ENCODE results near the gene FAM185A.
"Not testable (repeated sequence)": the region's sequence is repeated elsewhere in the genome, so short reads cannot be mapped to it uniquely, and the experiment has no call there.

Gene FAM185A

GRCh38 chr7:102748605-102749444 is at the start of gene FAM185A:
Gene FAM185A, plus strand, starts transcription at chr7:102748999. Its CDS starts 209 bp downstream, at chr7:102749208.
- peak; percentile 72 to 90 (median 90) for DNase-seq (ENCODE audit: low read depth in 3 of 3)

DNA sequence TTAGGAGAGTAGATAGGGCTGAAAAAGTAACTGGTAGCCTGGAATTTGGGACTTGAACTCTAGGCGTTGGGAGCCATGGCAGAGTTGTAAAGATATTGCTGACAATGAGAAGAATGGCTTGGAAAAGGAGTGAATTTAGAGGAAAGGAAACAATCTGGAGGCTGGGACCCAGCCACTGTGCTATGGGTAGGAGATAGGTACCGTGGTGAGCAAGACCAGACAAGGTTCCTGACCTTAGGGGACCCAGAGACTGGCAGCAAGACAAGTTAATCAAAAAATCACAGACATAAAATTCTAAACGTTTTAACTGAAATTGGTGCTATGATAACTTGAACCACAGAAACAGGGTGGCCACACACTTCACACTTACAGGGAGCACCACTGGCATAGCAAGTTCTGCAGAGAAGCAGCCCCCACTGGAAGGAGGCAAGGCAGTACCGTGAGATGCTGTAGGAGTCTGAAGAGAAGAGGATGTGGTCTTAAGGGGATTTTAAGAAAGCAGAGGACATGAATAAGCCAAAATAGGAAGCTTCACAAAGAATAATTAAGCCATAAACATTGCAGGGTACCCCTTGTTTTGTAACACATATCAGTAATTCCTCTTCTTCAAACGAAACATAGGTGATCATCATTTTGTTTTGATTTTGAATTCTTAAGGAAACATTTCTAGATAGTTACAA is 35.6 kb upstream of the FAM185A start:
- not testable (repeated sequence) for DNase-seq (ENCODE audit: low read depth in 3 of 3)

- DNase-seq (ENCODE audit: low read depth in 3 of 3): not testable (repeated sequence)
Observed at GRCh38 chr7:102713691-102714080, 35.1 kb upstream of the FAM185A start.

- not testable (repeated sequence) for DNase-seq (ENCODE audit: low read depth in 3 of 3)
Observed at GRCh38 chr7:102714774-102715522, 33.9 kb upstream of the FAM185A start.

DNA sequence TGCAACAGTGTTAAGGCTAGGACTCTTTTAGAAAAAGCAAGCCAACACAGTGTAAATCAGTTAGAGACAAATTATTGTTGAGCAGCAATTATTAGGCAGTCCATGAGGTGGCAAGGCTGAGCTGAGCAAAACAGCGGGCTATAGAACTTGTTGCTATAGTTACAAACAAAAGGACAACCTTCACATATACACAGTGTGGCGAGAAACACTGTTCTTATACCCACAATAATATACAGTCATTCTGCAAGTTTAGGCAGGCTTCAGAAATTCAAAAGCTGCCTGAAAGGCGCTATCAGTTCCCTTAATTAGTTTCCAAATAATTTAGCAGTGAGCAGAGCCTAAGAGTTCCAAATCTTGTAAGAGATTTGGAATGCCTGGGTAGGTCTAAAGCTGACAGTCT is 33.1 kb upstream of the FAM185A start:
- DNase-seq (ENCODE audit: low read depth in 3 of 3): not testable (repeated sequence)

DNA sequence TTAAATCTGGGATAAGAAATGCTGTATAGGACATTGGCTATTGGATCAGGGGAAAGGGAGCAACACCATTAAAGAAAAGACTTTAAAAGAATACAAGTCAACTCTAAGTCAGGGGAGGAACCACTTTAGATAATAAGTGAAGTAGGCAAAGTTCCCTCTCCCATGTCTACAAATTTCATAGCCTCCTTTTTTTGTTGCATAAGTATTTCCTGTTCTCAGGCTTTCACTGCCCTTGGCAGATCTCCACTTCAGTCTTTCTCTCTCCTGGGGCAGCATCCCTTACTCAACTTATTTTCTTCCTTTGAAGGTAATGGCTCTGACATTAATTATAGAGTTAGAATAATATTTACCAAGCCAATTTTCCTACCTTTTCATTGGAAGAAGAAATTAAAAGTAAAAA is 30.3 kb upstream of the FAM185A start:
- not testable (repeated sequence) for DNase-seq (ENCODE audit: low read depth in 3 of 3)

GRCh38 chr7:102726170-102726569 is 22.6 kb upstream of the FAM185A start:
- DNase-seq (ENCODE audit: low read depth in 3 of 3): not testable (repeated sequence)

DNA sequence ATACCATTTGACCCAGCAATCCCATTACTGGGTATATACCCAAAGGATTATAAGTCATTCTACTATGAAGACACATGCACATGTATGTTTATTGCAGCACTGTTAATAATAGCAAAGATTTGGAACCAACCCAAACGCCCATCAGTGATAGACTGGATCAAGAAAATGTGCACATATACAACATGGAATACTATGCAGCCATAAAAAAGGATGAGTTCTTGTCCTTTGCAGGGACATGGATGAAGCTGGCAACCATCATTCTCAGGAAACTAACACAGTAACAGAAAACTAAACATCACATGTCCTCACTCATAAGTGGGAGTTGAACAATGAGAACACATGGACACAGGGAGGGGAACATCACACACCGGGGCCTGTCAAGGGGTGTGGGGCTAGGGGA is 19.1 kb upstream of the FAM185A start:
- DNase-seq (ENCODE audit: low read depth in 3 of 3): not testable (repeated sequence)

- DNase-seq (ENCODE audit: low read depth in 3 of 3): not testable (repeated sequence)
Observed at GRCh38 chr7:102730431-102730830, 18.4 kb upstream of the FAM185A start.

- DNase-seq (ENCODE audit: low read depth in 3 of 3): not testable (repeated sequence)
Observed at GRCh38 chr7:102742002-102742771, 6.6 kb upstream of the FAM185A start.

- not testable (repeated sequence) for DNase-seq (ENCODE audit: low read depth in 3 of 3)
Observed at GRCh38 chr7:102743861-102744260, 4.9 kb upstream of the FAM185A start.

GRCh38 chr7:102745494-102746288 is 3.1 kb upstream of the FAM185A start:
- DNase-seq (ENCODE audit: low read depth in 3 of 3): not testable (repeated sequence)

DNA sequence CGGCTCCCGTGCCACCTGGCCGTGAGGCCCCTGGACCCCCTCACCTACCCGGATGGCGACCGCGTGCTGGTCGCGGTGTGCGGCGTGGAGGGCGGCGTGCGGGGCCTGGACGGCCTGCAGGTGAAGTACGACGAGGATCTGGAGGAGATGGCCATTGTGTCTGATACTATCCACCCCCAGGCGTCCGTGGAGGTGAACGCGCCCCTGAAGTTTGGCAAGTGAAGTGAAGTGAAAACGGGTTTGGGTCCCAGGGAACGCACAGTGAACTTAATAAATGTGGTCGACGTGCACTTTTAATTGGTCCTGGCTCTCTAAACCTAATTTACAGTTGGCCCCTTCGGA is 617 bp downstream of the FAM185A start:
- not testable (repeated sequence) for DNase-seq (ENCODE audit: low read depth in 3 of 3)

- not testable (repeated sequence) for DNase-seq (ENCODE audit: low read depth in 3 of 3)
Observed at GRCh38 chr7:102758227-102758626, 9.4 kb downstream of the FAM185A start.

DNA sequence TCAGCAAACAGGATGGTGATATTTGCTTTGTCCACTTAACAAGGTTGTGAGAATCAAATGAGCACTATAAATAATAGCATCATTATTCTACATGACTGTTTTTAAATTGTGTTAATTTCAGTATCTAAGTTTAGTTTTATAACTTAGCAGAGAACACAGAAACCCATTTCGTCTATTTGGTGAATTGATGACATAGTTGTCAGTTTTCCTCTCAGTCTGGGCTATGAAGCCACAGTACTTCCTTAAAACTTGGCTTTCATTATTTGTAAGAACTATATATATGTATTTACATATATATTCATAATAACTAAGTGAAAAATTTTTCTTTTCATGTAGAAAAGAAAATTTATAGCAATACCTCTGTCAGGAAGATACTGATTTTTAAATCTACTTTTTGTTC is 11.1 kb downstream of the FAM185A start:
- DNase-seq (ENCODE audit: low read depth in 3 of 3): not testable (repeated sequence)

DNA sequence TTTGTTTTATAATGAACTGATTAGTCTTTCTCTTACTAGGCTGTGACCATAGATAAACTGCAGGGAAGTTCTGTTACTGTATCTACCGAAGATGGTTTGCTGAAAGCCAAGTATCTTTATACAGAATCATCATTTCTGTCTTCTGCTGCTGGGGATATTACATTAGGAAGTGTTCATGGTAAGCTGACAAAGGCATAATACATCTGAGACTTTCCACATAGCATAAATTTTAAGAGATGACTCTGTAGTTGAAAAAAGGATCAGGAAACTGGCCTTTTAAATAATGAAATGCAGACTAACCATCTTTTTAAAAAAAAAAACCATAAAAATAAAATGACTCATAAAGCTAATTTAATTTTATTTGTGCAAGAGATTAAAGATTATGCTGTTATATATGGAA is 12.4 kb downstream of the FAM185A start:
- not testable (repeated sequence) for DNase-seq (ENCODE audit: low read depth in 3 of 3)

DNA sequence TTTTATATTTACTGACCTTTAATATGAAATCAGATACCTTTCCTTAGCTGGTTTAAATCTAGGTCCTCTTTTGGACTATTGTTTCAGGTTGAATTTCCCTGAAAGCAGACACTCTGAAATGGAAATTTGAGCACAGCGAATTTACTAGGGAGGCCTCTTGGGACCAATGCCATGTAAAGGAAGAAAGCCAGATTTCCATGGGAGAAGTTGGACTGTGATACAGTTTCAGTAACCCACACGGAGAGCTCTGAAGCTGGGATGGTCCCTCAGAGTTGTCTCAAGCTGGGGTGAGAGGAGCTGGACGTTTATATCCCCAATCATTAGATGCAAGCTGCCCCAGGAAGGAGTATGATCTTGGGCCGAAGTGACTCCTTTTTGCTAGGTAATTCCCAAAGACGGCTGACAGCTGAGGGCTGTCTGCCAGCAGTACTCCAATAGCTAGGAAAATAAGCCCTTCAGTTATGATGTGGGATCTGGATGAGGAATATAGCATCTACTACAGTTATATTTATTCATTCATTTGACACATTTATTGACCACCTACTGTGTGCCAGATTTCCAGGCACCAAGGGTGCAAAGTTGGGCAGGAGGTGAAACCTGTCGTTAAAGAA is 14.6 kb downstream of the FAM185A start:
- not testable (repeated sequence) for DNase-seq (ENCODE audit: low read depth in 3 of 3)

GRCh38 chr7:102769657-102770192 is 20.9 kb downstream of the FAM185A start:
- not testable (repeated sequence) for DNase-seq (ENCODE audit: low read depth in 3 of 3)

DNA sequence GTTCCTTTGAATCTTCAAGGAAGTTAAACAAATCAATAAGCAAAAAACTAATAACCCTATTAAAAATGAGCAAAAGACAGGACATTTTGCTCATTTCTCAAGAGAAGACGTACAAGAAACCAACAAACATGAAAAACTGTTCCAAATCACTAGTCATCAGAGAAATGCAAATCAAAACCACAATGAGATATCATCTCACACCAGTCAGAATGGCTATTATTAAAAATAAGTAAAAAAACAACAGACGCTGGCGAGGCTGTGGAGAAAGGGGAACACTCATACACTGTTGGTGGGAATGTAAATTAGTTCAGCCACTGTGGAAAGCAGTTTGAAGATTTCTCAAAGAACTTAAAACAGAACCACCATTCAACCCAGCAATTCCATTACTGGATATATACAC is 21.7 kb downstream of the FAM185A start:
- DNase-seq (ENCODE audit: low read depth in 3 of 3): not testable (repeated sequence)

DNA sequence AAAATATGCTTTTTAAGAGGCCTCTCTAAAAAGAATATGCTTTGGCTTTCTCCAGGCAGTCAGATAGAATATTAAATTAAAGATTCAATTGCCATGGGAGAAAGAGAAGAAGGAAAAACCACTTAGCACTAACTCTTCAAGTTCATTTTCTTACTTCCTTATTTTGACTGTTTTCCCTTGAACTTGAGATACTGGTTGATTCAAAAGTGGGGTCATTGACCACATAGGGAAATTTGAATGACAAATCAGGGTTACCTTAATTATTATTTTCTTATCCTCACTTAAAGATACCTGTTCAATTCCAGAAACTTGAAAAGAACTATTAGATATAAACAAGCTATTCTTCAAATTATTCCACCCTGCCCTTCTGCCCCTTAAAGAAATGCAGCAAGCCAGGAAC is 27.4 kb downstream of the FAM185A start:
- DNase-seq (ENCODE audit: low read depth in 3 of 3): not testable (repeated sequence)

Measured in stimulated activated CD4-positive, alpha-beta T cell treated with anti-CD3 and anti-CD28 coated beads, TNF-alpha, amount 100 ng/mL, for 4 hours (primary cell).